Gastroesophageal sphincter (tissue), 4 donors: ENCODE measurements around the gene SOX6. TPM values are rescaled to one million over a fixed set of nuclear protein-coding genes. Genes with fewer than 3 reads are reported as not detected.

Experiments used
- ATAC-seq: fragments of 150-250 bp; one replicate; pipeline ENCODE4 v1.9.1; 2016; ENCODE audit warnings: mild to moderate bottlenecking, moderate library complexity
- H3K27ac ChIP-seq, 4 donors: fragments of 200-600 bp; sonication (generic) in 3 of 4; 1 replicate in 3 of 4; 2 replicates in 1 of 4; pipeline ENCODE4 v1.5.1; 2016 to 2019
- H3K27me3 ChIP-seq: fragments of 200-600 bp; sonication (generic); one replicate; pipeline ENCODE4 v1.5.1; 2019
- H3K36me3 ChIP-seq, 2 donors: fragments of 200-600 bp; sonication (generic); one replicate each; pipeline ENCODE4 v1.5.1; 2019; ENCODE audit warnings: control low read depth in 1 of 2
- H3K4me1 ChIP-seq, 3 donors: fragments of 200-600 bp; sonication (generic); 1 replicate in 2 of 3; 2 replicates in 1 of 3; pipeline ENCODE4 v1.5.1; 2016 to 2019; ENCODE audit warnings: control low read depth in 2 of 3
- H3K4me3 ChIP-seq, 2 donors: fragments of 200-600 bp; sonication (generic); one replicate each; pipeline ENCODE4 v1.5.1; 2019; ENCODE audit warnings: mild to moderate bottlenecking in 1 of 2, moderate library complexity in 1 of 2
- H3K9me3 ChIP-seq, 3 donors: fragments of 200-600 bp; sonication (generic); one replicate each; pipeline ENCODE4 v1.5.1; 2017 to 2019; ENCODE audit warnings: control low read depth in 2 of 3
- CTCF ChIP-seq, 4 experiments: fragments of 200-600 bp in 2 of 4; fragments of 450-650 bp in 2 of 4; sonication (generic) in 1 of 4; IDR thresholded peaks; one replicate each; pipeline ENCODE4 v1.5.1; 2017 to 2019; ENCODE audit warnings: antibody characterized with exemption in 4 of 4, mild to moderate bottlenecking in 2 of 4, moderate library complexity in 2 of 4
- EP300 ChIP-seq: sonication (generic); formaldehyde crosslinking; IDR thresholded peaks from one replicate; pipeline ENCODE4 v1.6.1; 2017; ENCODE audit warnings: antibody characterized with exemption, mild to moderate bottlenecking
- POLR2A ChIP-seq, 2 donors: fragments of 450-650 bp; IDR thresholded peaks; one replicate each; pipeline ENCODE4 v1.6.1; 2017; ENCODE audit warnings: antibody characterized with exemption in 2 of 2, mild to moderate bottlenecking in 2 of 2, moderate library complexity in 1 of 2
- POLR2AphosphoS5 ChIP-seq: sonication (generic); formaldehyde crosslinking; IDR thresholded peaks from one replicate; pipeline ENCODE4 v1.6.1; 2017; ENCODE audit warnings: antibody characterized with exemption
- WGBS, 2 donors: methylation state at CpG; one replicate each; pipeline ENCODE4 v1.1.5; 2018; ENCODE audit warnings: low coverage in 1 of 2; 5-methylcytosine and 5-hydroxymethylcytosine counted together
- total RNA-seq, 4 donors: library from RNA; depleted of rRNA; stranded (reverse); fragments of >200 nt; gene quantifications; one replicate each; pipeline ENCODE4 v1.1.0, GENCODE V29; 2016

Gene SOX6
- total RNA-seq, 4 donors from 2014 or later, result 1.2 to 21.9 (median 6.5) TPM

- no peak for ATAC-seq
- H3K27me3 ChIP-seq, result no peaks in the 10 kb centered on the region
- H3K4me3 ChIP-seq, result no peak overlapping the region
- H3K27ac ChIP-seq, result no peak overlapping the region
- TF ChIP-seq POLR2AphosphoS5 (no peak), EP300 (no peak), CTCF (IDR thresholded peaks at IDR 0.05) (no peak), POLR2A (IDR thresholded peaks at IDR 0.05) (no peak)
- no peaks in the 10 kb centered on the region for H3K9me3 ChIP-seq
- H3K36me3 ChIP-seq, result no peaks in the 10 kb centered on the region
- 65 to 83% methylated on average over 2 to 3 of the region's 3 CpGs for WGBS, 2 donors
- H3K4me1 ChIP-seq, result no peaks in the 10 kb centered on the region
These were observed 130.1 kb downstream of the SOX6 start for GRCh38 chr11:16226245-16226644.

GRCh38 chr11:16225623-16226022, 130.7 kb downstream of the SOX6 start:
- no peak overlapping the region for H3K4me3 ChIP-seq
- no peak for TF ChIP-seq POLR2A (IDR thresholded peaks at IDR 0.05)
- TF ChIP-seq EP300, result no peak
- TF ChIP-seq POLR2AphosphoS5, result no peak
- no peak for TF ChIP-seq CTCF (IDR thresholded peaks at IDR 0.05)

GRCh38 chr11:16223558-16223957, 132.8 kb downstream of the SOX6 start:
- H3K36me3 ChIP-seq, result no peaks in the 10 kb centered on the region
- no peaks in the 10 kb centered on the region for H3K9me3 ChIP-seq
- TF ChIP-seq CTCF (IDR thresholded peaks at IDR 0.05) (no peak), POLR2A (IDR thresholded peaks at IDR 0.05) (no peak), EP300 (no peak), POLR2AphosphoS5 (no peak)
- no peak for ATAC-seq
- H3K27ac ChIP-seq, result no peak overlapping the region
- WGBS, 2 donors, result 73 to 78% methylated on average over 1 of the region's 1 CpG
- H3K4me1 ChIP-seq, result no peaks in the 10 kb centered on the region
- no peaks in the 10 kb centered on the region for H3K27me3 ChIP-seq
- no peak overlapping the region for H3K4me3 ChIP-seq

More at GRCh38 chr11:16225623-16226022, 130.7 kb downstream of the SOX6 start:
- H3K27ac ChIP-seq, result no peak overlapping the region
- no peaks in the 10 kb centered on the region for H3K9me3 ChIP-seq
- no peaks in the 10 kb centered on the region for H3K36me3 ChIP-seq
- no peak for ATAC-seq
- no peaks in the 10 kb centered on the region for H3K4me1 ChIP-seq
- whole genome bisulfite sequencing, 2 donors, result 63 to 78% methylated on average over 1 of the region's 1 CpG
- H3K27me3 ChIP-seq, result no peaks in the 10 kb centered on the region

- H3K4me1 ChIP-seq, result no peaks in the 10 kb centered on the region
- WGBS, 2 donors, result 68 to 89% methylated on average over 3 of the region's 3 CpGs
- no peak overlapping the region for H3K4me3 ChIP-seq
- no peaks in the 10 kb centered on the region for H3K9me3 ChIP-seq
- no peak for TF ChIP-seq POLR2A (IDR thresholded peaks at IDR 0.05)
- no peak for TF ChIP-seq CTCF (IDR thresholded peaks at IDR 0.05)
- no peak for TF ChIP-seq POLR2AphosphoS5
- no peak for TF ChIP-seq EP300
- no peak overlapping the region for H3K27ac ChIP-seq
- H3K36me3 ChIP-seq, result no peaks in the 10 kb centered on the region
- no peak for ATAC-seq
- H3K27me3 ChIP-seq, result no peaks in the 10 kb centered on the region
These were observed 138.7 kb downstream of the SOX6 start for GRCh38 chr11:16217631-16218030.

- H3K9me3 ChIP-seq, result no peaks in the 10 kb centered on the region
- no peak overlapping the region for H3K27ac ChIP-seq
- no peak for ATAC-seq
- H3K36me3 ChIP-seq, result no peaks in the 10 kb centered on the region
- TF ChIP-seq POLR2A (IDR thresholded peaks at IDR 0.05) (no peak), POLR2AphosphoS5 (no peak), EP300 (no peak), CTCF (IDR thresholded peaks at IDR 0.05) (no peak)
- WGBS, 2 donors, result 65 to 89% methylated on average over 3 of the region's 3 CpGs
- no peaks in the 10 kb centered on the region for H3K27me3 ChIP-seq
- no peak overlapping the region for H3K4me3 ChIP-seq
- no peaks in the 10 kb centered on the region for H3K4me1 ChIP-seq
These were observed 139.5 kb downstream of the SOX6 start for GRCh38 chr11:16216831-16217230.
